ENCODE data around the gene HPSE2.

DNA sequence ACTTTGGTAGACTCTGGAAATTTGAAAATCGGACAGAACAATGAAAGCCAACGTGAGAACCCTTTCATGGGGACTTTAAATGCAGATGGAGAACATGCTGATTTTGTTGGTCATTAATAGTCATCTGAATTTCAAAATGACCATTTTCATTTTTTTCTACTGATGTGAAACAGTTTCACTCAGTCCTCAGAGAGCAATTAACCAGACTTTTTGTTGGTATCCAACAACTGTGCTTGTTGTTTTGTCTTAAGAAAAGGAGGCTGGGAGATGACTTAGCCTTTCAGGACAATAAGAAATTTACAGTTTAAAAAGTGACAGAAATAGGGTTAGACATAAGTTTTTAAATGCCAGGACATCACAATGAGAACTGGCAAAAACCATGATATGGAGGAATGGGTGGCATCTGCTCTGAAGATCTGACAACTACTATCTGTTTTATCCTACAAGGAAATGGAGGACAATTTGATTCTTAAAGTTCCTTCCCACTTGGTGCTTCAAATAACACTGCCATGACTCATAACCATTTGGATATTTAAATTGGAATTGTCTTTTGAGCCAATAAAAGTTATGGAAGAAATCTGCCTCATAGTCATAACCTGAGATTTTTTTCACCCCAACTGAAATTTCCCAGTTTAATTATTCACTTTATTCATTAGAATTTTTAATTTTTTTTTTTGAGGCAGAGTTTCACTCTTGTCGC, 701.8 kb downstream of the HPSE2 start:
- TF ChIP-seq EZH2 (IDR thresholded peaks at IDR 0.05; ENCODE audit: insufficient read depth, poor library complexity, severe bottlenecking), result no peak
- no peak for TF ChIP-seq EZH2phosphoT487 (IDR thresholded peaks at IDR 0.05; ENCODE audit: insufficient read depth, low read depth)

All from GM23248 (cell line).